ENCODE measurements around the gene MAN2C1. TPM values are rescaled to one million over a fixed set of nuclear protein-coding genes. Genes with fewer than 3 reads are reported as not detected.
"Not testable (repeated sequence)": the region's sequence is repeated elsewhere in the genome, so short reads cannot be mapped to it uniquely, and the experiment has no call there.

Gene MAN2C1
- total RNA-seq, 2 donors from 2014 or later = 122 to 169 TPM

DNA sequence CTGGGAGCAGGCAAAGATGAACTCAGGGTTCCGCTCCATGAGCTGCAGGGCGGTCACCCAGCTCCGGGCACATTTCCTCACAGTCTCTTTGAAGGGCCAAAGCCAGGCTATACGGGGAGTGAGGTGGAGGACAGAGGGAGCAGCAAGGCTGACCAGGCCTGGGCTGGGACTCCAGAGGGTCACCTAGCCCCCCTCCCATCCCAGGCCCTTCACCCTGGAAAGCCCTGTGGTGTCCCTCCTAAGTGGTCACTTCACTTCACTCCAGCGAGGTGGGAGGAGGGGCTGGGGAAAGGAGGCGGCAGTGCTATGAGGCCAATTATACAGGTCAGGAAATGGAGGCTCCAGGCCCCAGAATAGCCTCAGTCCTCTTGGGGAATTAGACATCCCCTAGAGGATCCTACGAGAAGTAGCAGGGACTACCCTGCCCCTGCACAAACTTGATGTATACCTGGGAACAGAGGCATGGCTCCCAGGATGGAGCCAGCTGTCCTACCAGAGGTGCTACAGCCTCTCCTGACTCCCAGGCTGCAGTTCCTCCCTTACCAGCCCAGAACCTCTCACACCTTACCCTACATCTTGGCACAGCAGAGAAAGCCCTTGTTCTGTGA, 5.7 kb downstream of the MAN2C1 start:
- no peak for DNase-seq (ENCODE audit: low spot score)

DNA sequence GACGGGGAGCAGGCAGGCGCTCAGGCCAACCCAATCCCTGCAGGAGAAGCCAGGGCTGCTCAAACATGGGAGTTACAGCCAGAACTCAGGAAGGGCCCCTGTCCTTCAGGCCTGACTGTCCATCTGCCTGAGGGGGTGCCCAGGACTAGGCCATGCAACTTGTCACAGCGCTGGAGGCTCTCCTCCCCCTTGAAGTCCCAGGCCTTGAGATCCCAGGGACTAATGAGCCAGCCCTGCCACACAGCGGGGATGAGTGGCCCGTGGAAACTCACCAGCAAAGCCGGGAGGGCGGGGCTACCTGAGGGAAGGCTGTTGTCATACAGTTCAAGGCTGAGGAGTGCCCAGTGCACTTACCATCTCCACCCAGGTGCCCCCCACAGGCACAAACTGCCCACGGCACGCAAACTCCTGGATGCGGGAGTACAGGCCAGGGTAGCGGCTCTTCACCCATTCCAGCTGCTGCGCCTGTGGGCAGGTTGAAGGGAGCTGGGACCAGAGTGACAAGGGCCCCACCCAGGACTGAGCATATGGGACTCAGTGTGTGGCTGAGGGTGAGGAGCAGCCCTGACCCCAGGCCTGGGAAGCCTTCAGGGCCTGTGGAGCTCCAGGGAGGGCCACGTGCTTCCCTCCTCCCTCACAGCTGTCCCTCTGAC, 6.3 kb downstream of the MAN2C1 start:
- intact Hi-C loops (cut with DNase I) = no loop called here
- no peak for DNase-seq (ENCODE audit: low spot score)

More for the DNA sequence above, 5.7 kb downstream of the MAN2C1 start:
- intact Hi-C loops (cut with DNase I) = no loop called here

- intact Hi-C loops (cut with DNase I) = no loop called here
- no peak for DNase-seq (ENCODE audit: low spot score)
Observed at GRCh38 chr15:75361361-75361988, 6.9 kb downstream of the MAN2C1 start.

DNA sequence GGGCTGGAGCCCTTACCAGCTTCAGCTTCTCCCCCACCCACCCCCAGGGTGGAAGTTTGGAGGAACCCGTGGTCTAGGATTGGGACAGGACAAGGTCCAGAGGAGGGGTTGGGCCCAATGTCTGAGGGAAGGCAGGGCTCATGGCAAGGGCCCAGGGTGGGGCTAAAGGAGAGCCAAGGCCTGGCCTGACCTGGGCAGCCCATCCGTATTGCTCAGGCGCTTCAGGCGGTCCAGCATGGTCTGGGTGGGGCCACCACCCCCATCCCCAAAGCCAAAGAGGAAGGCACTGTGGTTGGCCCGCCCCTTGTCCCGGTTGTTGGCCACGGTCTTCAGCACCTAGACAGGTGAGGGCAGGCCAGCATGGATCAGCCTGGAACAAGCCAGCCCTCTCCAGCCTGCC, 7.6 kb downstream of the MAN2C1 start:
- no peak for DNase-seq (ENCODE audit: low spot score)
- intact Hi-C loops (cut with DNase I) = no loop called here

GRCh38 chr15:75360391-75360790, 8.0 kb downstream of the MAN2C1 start:
- DNase-seq (ENCODE audit: low spot score) = no peak
- intact Hi-C loops (cut with DNase I) = no loop called here

DNA sequence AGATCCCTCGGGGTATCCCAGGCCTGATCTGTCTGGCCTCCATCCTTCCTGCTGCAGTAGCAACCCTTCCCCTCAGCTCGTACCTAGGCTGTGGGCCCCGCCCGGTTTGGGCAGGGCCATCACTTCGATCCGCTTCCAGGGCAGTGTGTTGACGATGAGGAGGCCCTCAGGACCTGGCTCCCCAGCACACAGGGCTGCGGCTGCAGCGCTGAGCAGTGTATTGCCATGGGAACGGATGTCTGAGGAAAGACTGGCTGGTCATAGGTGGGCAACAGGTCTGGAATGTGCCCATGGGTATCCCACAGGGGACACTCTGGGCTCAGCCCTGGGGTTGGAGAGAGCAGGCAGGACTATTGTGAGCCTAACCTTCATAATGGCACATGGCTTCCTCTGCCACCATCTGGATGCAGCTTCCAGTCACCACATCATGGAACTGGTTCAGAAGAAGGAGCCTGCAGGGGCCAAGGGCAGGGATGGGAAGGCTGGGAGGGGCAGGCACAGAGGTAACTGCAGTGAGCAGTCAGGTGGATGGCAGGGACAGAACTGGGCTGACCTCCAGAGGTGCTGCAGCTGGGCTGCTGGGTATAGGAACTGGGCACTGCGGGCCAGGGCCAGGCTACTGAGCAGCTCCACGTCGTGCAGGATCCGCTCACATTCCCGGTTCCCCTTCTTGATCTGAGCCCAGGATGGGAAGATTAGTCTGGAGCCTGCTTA, 8.7 kb downstream of the MAN2C1 start:
- intact Hi-C loops (cut with DNase I) = no loop called here
- no peak for DNase-seq (ENCODE audit: low spot score)

GRCh38 chr15:75358771-75359536, 9.5 kb downstream of the MAN2C1 start:
- intact Hi-C loops (cut with DNase I) = no loop called here
- no peak for DNase-seq (ENCODE audit: low spot score)

GRCh38 chr15:75357976-75358673, 10.3 kb downstream of the MAN2C1 start:
- DNase-seq (ENCODE audit: low spot score) = no peak
- intact Hi-C loops (cut with DNase I) = no loop called here

GRCh38 chr15:75356517-75356916, 11.9 kb downstream of the MAN2C1 start:
- intact Hi-C loops (cut with DNase I) = no loop called here

GRCh38 chr15:75356006-75356405, 12.4 kb downstream of the MAN2C1 start:
- no peak for DNase-seq (ENCODE audit: low spot score)
- intact Hi-C loops (cut with DNase I) = no loop called here

More at GRCh38 chr15:75356517-75356916, 11.9 kb downstream of the MAN2C1 start:
- no peak for DNase-seq (ENCODE audit: low spot score)

DNA sequence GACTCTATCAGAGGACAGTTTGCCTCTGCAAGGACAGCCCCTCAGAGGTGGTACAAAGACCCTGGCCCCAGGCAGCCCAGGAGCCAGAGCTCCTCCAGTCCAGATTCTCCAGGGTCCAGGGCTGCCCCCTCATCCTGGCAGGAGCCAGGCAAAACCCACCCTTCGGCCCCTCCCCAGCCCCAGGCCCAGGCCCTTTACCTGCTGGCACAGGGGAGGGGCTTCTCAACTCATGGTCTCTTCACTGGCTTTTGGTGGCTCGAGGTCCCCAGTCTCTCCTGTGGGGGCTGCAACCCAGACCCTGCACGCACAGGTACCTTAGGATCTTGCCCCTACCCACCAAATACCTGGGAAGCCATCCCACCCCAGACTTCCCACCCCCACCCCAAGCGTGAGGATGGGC, 13.0 kb downstream of the MAN2C1 start:
- no peak for DNase-seq (ENCODE audit: low spot score)
- intact Hi-C loops (cut with DNase I) = no loop called here

DNA sequence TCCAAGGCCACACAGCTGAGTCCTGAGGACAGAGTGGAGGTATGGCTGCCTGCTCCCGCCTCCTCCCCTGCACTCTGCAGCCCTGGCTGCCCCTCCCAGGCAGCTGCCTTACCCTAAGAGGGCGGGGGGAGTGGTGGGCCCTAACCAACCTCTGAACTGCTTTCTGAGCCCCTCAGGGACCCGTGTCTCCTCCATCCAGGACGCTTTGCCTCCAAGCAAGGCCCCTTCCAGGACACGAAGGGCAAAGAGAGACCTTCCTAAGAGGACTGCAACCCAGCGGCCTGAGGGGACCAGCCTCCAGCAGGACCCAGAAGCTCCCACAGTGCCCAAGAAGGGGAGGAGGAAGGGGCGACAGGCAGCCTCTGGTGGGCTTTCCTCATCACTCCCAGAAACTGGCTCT, 14.0 kb downstream of the MAN2C1 start:
- intact Hi-C loops (cut with DNase I) = no loop called here
- no peak for DNase-seq (ENCODE audit: low spot score)

GRCh38 chr15:75353604-75354003, 14.8 kb downstream of the MAN2C1 start:
- no peak for DNase-seq (ENCODE audit: low spot score)

DNA sequence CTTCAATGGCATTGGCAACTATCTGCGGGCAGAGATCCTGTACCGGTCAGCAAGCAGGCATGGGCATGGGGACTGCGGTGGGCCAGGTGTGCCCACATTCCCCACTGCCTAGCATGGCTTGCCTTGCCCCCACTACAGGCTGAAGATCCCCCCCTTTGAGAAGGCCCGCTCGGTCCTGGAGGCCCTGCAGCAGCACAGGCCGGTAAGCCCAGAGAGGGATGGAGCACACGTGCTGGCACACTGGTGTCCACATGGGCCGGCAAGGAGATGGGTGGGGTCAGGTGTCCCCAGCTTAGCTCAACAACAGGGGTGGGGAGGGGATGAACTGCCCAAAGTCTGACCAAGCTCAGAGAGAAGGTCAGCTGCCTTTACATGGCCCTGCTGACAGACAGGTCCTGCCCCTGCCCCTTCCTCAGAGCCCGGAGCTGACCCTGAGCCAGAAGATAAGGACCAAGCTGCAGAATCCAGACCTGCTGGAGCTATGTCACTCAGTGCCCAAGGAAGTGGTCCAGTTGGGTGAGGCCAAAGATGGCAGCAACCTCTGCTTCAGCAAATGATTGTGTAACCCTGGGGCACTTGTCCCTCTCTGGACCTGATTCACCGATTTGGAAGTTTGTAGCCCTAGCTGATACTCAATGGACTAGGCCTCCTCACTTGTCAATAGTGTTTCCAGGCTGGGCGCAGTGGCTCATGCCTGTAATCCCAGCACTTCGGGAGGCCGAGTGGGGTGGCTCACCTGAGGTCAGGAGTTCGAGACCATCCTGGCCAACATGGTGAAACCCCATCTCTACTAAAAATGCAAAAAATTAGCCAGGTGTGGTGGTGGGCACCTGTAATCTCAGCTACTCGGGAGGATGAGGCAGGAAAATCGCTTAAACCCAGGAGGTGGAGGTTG, 16.0 kb downstream of the MAN2C1 start:
- intact Hi-C loops (cut with DNase I) = no loop called here
- DNase-seq (ENCODE audit: low spot score) = no peak

More at GRCh38 chr15:75353604-75354003, 14.8 kb downstream of the MAN2C1 start:
- intact Hi-C loops (cut with DNase I) = no loop called here

- no peak for DNase-seq (ENCODE audit: low spot score)
- intact Hi-C loops (cut with DNase I) = no loop called here
Observed at GRCh38 chr15:75350601-75351361, 17.6 kb downstream of the MAN2C1 start.

DNA sequence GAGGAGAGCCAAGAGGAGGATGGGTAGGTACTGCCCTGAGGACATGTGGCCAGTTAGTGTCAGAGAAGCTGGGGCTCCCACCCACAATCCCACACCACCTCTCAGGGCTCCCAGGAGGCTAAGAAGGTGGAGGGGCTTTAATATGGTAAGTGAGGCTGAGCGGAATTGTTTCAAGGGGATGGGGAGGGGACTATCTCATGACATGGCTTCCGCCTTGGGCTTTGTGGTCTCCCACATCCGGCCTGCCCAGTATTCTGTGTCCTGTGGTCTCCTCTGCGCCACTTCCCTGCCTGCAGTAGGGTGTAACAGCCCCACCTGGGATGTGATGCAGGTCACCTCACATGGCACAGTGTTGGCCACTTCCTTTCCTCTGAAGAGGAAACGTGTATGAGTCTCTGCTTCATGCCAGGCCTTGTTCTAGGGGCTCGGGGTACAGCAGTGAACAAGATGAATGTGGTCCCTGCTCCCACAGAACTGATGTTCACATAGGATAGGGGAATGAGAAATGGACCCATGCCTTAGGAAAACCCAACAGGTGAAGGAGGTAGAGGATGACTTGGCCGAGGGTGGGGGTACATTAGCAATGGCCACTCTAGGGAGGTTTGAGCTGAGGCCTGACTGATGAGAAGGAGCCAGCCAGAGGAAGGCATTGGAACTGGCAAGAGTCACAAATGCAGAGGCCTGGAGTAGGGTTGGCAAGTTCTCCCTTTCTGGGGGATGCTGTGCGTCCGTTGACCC, 18.4 kb downstream of the MAN2C1 start:
- peak; percentile 79 for DNase-seq (ENCODE audit: low spot score)
- intact Hi-C loops (cut with DNase I) = no loop called here

DNA sequence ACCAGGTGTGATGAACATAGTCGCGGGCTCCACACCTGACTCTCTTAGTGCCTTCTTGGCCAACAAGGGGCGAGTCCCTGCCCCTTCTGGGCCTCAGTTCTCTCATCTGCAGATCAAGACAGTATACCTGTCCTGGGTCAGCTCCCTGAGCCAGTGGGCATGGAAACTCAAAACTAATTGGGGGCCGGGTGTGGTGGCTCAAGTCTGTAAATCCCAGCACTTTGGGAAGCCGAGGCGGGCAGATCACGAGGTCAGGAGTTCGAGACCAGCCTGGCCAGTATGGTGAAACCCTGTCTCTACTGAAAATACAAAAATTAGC, 19.1 kb downstream of the MAN2C1 start:
- intact Hi-C loops (cut with DNase I); DNase-seq (ENCODE audit: low spot score): not testable (repeated sequence)
